Kidney (tissue), 14 donors: ENCODE measurements around the gene FTCD. TPM values are rescaled to one million over a fixed set of nuclear protein-coding genes. Genes with fewer than 3 reads are reported as not detected.

Source experiments
- DNase-seq, 5 donors: peaks; one replicate each; pipeline ENCODE4 v3.0.0-alpha.2; 2013 to 2020
- FAIRE-seq: peaks from 2 replicates; lab custom pipeline; 2012; peaks lifted over from hg19 to GRCh38; lab: Jason Lieb, UNC
- H3K27ac ChIP-seq, 2 donors: one replicate each; pipeline ENCODE4 v1.7.0; 2013; ENCODE audit warnings: low read depth in 2 of 2, low read length in 2 of 2, inconsistent platforms in 1 of 2
- H3K27me3 ChIP-seq: one replicate; pipeline ENCODE4 v1.7.1; 2013; ENCODE audit warnings: low read length, inconsistent platforms; ENCODE audit not compliant: control insufficient read depth, insufficient read depth
- H3K36me3 ChIP-seq, 3 donors: one replicate each; pipeline versions ENCODE4 v1.7.0 to v1.7.1; 2013; ENCODE audit warnings: low read length in 3 of 3, control low read depth in 1 of 3, inconsistent platforms in 1 of 3; ENCODE audit not compliant: insufficient read depth in 3 of 3, control insufficient read depth in 2 of 3
- H3K4me1 ChIP-seq, 3 donors: one replicate each; pipeline versions ENCODE4 v1.7.0 to v1.7.1; 2013; ENCODE audit warnings: low read length in 3 of 3, inconsistent platforms in 1 of 3, low read depth in 1 of 3; ENCODE audit not compliant: control insufficient read depth in 2 of 3, insufficient read depth in 2 of 3
- H3K4me3 ChIP-seq, 3 donors: one replicate each; pipeline versions ENCODE4 v1.7.0 to v1.8.1; 2013; ENCODE audit warnings: low read length in 3 of 3, control low read depth in 1 of 3, inconsistent platforms in 1 of 3
- H3K9ac ChIP-seq, 3 donors: one replicate each; pipeline versions ENCODE4 v1.7.0 to v1.7.1; 2013; ENCODE audit warnings: low read length in 3 of 3, control low read depth in 1 of 3, inconsistent platforms in 1 of 3
- H3K9me3 ChIP-seq, 3 donors: one replicate each; pipeline versions ENCODE4 v1.7.0 to v1.7.1; 2013; ENCODE audit warnings: low read length in 3 of 3, control low read depth in 1 of 3, inconsistent platforms in 1 of 3; ENCODE audit not compliant: control insufficient read depth in 2 of 3, insufficient read depth in 1 of 3
- CTCF ChIP-seq: IDR thresholded peaks from 3 replicates; pipeline ENCODE4 v1.5.1; 2012; ENCODE audit warnings: mild to moderate bottlenecking, moderate library complexity, borderline replicate concordance; ENCODE audit not compliant: insufficient read depth; ENCODE audit errors: extremely low read depth
- intact Hi-C: fragments of 100-400 bp; cut with DNase I; formaldehyde crosslinking; loops from one replicate; pipeline ENCODE4 v1.11.1; 2022
- polyA plus RNA-seq: library from polyadenylated mRNA; stranded (reverse); fragments of 350-450 nt; fragmentation: Illumina TruSeq; extraction: RNeasy Lipid Tissue Mini Kit (QIAGEN cat#74804); gene quantifications from one replicate; pipeline ENCODE4 v1.2.3, GENCODE V29; 2014; ENCODE audit warnings: low read depth, low replicate concordance; ENCODE audit not compliant: insufficient read depth
- total RNA-seq: library from RNA; stranded (reverse); fragmentation: NEBNext Ultra II Directional; extraction: Animal tissue kit (Norgen Biotek cat#: 25700); gene quantifications from one replicate; pipeline ENCODE4 v1.2.1, GENCODE V29; 2021
- donor health status: control.
- donor health status: control.
- donor health status: control.
- donor health status: control.
- donor health status: control.
- donor health status: DM: yes; HTN: yes; CAD: no.
- donor health status: Normal renal cell carcinoma (clear cell type).

FTCD gene
- total and polyA plus RNA-seq, 2 donors from 2014 or later, result 51.6 to 273 TPM

- intact Hi-C loops, result no loop called here
- peak in 2 of 5 donors; percentile 33 to 68 for DNase-seq
These were observed 29.5 kb downstream of the FTCD start for GRCh38 chr21:46125846-46126301.

GRCh38 chr21:46124926-46125845 is 30.2 kb downstream of the FTCD start:
- no peak for TF ChIP-seq CTCF
- intact Hi-C loops, result no loop called here
- FAIRE-seq, result no peak
- no peak overlapping the region for H3K27ac ChIP-seq
- peak in 3 of 5 donors; percentile 7 to 61 (median 48) for DNase-seq
- H3K4me1 ChIP-seq, result no peaks in the 10 kb centered on the region
- no peak overlapping the region for H3K4me3 ChIP-seq
- H3K27me3 ChIP-seq, result no peaks in the 10 kb centered on the region
- H3K9ac ChIP-seq, result no peak overlapping the region
- H3K9me3 ChIP-seq, result no peaks in the 10 kb centered on the region
- no peaks in the 10 kb centered on the region for H3K36me3 ChIP-seq

More at GRCh38 chr21:46125846-46126301, 29.5 kb downstream of the FTCD start:
- no peaks in the 10 kb centered on the region for H3K27me3 ChIP-seq
- no peak for FAIRE-seq
- no peak overlapping the region for H3K9ac ChIP-seq
- H3K9me3 ChIP-seq, result no peaks in the 10 kb centered on the region
- no peak for TF ChIP-seq CTCF
- H3K4me1 ChIP-seq, result no peaks in the 10 kb centered on the region
- no peak overlapping the region for H3K27ac ChIP-seq
- no peaks in the 10 kb centered on the region for H3K36me3 ChIP-seq
- H3K4me3 ChIP-seq, result no peak overlapping the region

- H3K9ac ChIP-seq, result no peak overlapping the region
- H3K27me3 ChIP-seq, result no peaks in the 10 kb centered on the region
- TF ChIP-seq CTCF, result no peak
- H3K4me3 ChIP-seq, result no peak overlapping the region
- no peak overlapping the region for H3K27ac ChIP-seq
- FAIRE-seq (no peak), DNase-seq (peak in 2 of 5 donors; percentile 35 to 75)
- intact Hi-C loops, result no loop called here
- H3K4me1 ChIP-seq, result no peaks in the 10 kb centered on the region
- H3K9me3 ChIP-seq, result no peaks in the 10 kb centered on the region
- no peaks in the 10 kb centered on the region for H3K36me3 ChIP-seq
These were observed 31.1 kb downstream of the FTCD start for GRCh38 chr21:46124083-46124925.
